Fibroblast of mammary gland (primary cell): ENCODE data around the gene FBXO41.

ENCODE experiments used
- DNase-seq: peaks from one replicate; pipeline ENCODE4 v3.0.0-alpha.2; 2010; ENCODE audit warnings: low read depth
- H3K4me3 ChIP-seq: 2 replicates; pipeline ENCODE4 v1.5.1; 2011; ENCODE audit warnings: low read depth, mild to moderate bottlenecking, low read length, moderate library complexity; ENCODE audit not compliant: control insufficient read depth
- TF ChIP-seq, protein P1 (sequence below): conservative IDR thresholded peaks from 2 replicates; pipeline ENCODE4 v1.5.1; 2011; ENCODE audit warnings: low read depth, low read length, inconsistent platforms; ENCODE audit not compliant: control insufficient read depth, insufficient read depth

Gene FBXO41

DNA sequence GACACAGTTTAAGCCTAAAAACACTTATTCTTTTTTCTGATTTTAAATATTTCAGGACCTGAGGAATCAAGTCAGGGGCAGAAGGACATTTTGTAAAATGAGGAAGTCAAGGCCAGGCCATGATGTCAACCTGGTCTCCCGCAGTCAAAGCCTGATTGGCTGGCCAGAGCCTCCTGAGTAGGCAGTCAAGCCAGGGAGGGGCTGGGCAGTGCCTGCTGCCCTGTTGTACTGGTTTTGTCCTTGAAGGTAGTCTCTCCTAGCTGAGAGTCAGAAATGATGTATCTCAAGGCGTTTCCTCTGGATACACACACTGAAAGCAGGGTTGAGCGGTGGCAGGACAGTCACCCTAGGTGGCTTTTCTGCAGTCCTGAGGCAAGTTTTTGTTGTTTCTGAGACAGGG lies 30.4 kb downstream of the FBXO41 start:
- no peak for DNase-seq
- no peak overlapping the region for H3K4me3 ChIP-seq
- TF ChIP-seq, protein P1, sequence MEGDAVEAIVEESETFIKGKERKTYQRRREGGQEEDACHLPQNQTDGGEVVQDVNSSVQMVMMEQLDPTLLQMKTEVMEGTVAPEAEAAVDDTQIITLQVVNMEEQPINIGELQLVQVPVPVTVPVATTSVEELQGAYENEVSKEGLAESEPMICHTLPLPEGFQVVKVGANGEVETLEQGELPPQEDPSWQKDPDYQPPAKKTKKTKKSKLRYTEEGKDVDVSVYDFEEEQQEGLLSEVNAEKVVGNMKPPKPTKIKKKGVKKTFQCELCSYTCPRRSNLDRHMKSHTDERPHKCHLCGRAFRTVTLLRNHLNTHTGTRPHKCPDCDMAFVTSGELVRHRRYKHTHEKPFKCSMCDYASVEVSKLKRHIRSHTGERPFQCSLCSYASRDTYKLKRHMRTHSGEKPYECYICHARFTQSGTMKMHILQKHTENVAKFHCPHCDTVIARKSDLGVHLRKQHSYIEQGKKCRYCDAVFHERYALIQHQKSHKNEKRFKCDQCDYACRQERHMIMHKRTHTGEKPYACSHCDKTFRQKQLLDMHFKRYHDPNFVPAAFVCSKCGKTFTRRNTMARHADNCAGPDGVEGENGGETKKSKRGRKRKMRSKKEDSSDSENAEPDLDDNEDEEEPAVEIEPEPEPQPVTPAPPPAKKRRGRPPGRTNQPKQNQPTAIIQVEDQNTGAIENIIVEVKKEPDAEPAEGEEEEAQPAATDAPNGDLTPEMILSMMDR = no peak

GRCh38 chr2:73253400-73253799 lies 30.9 kb downstream of the FBXO41 start:
- TF ChIP-seq, protein P1 = no peak
- no peak for DNase-seq
- no peak overlapping the region for H3K4me3 ChIP-seq

- no peak overlapping the region for H3K4me3 ChIP-seq
- TF ChIP-seq, protein P1 = no peak
- no peak for DNase-seq
Measured at GRCh38 chr2:73252238-73253027, 31.8 kb downstream of the FBXO41 start.

- TF ChIP-seq, protein P1 = no peak
- no peak overlapping the region for H3K4me3 ChIP-seq
- DNase-seq = no peak
Measured at GRCh38 chr2:73250872-73251846, 33.1 kb downstream of the FBXO41 start.

DNA sequence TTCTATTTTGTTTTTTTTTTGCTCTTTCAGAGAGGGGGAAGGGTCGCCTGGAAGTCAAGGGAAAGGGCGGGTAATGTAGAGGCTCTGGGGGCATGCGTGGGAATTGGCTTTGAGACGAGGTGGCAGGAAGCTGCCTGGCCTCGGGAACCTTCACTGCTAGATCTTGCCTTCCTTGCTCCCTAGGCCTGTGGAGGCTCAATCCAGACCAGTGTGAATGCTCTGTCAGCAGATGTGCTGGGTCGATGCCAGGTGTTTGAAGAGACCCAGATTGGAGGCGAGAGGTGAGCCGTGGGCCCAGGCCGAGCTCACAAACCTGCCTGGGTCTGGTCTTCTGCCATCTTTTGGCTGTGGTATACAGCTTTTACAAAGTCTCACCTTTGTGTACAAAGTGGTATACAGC lies 34.6 kb downstream of the FBXO41 start:
- TF ChIP-seq, protein P1 = no peak
- DNase-seq = no peak
- H3K4me3 ChIP-seq = no peak overlapping the region

DNA sequence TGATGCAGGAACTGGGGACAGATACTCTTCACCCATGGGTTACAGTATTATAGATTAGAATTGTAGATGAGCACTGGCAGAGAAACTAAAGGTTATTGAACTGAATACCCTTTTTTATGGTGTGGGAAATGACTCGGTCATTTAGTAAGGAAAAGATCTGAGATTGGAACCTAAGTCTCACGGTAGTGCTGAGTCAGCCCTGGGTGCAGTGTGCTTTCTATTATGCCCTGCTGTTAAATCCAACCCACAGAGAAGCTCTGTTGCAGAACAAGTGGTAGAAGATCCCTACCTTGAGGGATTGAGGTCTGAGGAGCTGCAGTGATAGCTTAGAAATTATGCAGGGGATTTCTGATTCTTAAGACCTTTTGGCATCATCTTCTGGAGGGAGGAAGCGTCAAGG lies 37.4 kb downstream of the FBXO41 start:
- no peak for DNase-seq
- H3K4me3 ChIP-seq = no peak overlapping the region
- TF ChIP-seq, protein P1 = no peak
